Measurements from ENCODE around the gene LZTR1. TPM values are rescaled to one million over a fixed set of nuclear protein-coding genes. Genes with fewer than 3 reads are reported as not detected.

Gene LZTR1
- total RNA-seq, 1 donor from 2014 or later, result 72.8 TPM

DNA sequence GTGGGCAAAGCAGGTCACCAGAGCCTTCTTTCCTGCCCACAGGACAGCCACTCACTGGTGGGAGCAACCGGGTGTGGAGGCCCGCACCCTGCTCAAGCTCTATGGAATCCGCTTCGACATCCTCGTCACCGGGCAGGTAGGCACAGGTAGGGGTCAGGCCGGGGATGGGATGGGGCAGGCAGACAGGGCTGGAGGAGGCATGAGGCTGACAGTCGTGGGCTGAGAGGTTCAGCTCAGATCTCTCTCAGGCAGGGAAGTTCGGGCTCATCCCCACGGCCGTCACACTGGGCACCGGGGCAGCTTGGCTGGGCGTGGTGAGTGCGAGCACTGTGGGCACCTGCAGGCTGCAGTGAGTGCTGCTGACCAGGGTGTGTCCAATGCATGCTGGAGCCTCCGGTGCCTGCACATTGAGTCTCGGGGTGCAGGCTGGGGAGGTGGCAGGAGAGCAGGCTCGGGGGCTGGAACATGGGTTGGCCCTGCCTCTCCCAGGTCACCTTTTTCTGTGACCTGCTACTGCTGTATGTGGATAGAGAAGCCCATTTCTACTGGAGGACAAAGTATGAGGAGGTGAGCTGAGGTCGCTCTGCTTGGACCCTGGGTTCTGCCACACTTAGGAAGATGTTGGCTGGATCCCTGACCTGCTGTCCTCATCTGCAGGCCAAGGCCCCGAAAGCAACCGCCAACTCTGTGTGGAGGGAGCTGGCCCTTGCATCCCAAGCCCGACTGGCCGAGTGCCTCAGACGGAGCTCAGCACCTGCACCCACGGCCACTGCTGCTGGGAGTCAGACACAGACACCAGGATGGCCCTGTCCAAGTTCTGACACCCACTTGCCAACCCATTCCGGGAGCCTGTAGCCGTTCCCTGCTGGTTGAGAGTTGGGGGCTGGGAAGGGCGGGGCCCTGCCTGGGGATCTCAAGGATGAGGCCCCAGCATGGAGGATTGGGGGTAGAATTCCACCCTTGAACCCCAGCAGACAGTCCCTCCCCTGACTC, 44.0 kb downstream of the LZTR1 start:
- TF ChIP-seq, protein P1, sequence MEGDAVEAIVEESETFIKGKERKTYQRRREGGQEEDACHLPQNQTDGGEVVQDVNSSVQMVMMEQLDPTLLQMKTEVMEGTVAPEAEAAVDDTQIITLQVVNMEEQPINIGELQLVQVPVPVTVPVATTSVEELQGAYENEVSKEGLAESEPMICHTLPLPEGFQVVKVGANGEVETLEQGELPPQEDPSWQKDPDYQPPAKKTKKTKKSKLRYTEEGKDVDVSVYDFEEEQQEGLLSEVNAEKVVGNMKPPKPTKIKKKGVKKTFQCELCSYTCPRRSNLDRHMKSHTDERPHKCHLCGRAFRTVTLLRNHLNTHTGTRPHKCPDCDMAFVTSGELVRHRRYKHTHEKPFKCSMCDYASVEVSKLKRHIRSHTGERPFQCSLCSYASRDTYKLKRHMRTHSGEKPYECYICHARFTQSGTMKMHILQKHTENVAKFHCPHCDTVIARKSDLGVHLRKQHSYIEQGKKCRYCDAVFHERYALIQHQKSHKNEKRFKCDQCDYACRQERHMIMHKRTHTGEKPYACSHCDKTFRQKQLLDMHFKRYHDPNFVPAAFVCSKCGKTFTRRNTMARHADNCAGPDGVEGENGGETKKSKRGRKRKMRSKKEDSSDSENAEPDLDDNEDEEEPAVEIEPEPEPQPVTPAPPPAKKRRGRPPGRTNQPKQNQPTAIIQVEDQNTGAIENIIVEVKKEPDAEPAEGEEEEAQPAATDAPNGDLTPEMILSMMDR (IDR thresholded peaks at IDR 0.05), result no peak
- no peaks in the 10 kb centered on the region for H3K4me1 ChIP-seq
- no peak overlapping the region for H3K27ac ChIP-seq
- intact Hi-C loops (cut with DNase I), result no loop called here
- no peaks in the 10 kb centered on the region for H3K36me3 ChIP-seq
- DNase-seq (ENCODE audit: low spot score in 2 of 2), result no peak
- no peaks in the 10 kb centered on the region for H3K27me3 ChIP-seq
- no peaks in the 10 kb centered on the region for H3K9me3 ChIP-seq
- H3K4me3 ChIP-seq, result no peak overlapping the region

DNA sequence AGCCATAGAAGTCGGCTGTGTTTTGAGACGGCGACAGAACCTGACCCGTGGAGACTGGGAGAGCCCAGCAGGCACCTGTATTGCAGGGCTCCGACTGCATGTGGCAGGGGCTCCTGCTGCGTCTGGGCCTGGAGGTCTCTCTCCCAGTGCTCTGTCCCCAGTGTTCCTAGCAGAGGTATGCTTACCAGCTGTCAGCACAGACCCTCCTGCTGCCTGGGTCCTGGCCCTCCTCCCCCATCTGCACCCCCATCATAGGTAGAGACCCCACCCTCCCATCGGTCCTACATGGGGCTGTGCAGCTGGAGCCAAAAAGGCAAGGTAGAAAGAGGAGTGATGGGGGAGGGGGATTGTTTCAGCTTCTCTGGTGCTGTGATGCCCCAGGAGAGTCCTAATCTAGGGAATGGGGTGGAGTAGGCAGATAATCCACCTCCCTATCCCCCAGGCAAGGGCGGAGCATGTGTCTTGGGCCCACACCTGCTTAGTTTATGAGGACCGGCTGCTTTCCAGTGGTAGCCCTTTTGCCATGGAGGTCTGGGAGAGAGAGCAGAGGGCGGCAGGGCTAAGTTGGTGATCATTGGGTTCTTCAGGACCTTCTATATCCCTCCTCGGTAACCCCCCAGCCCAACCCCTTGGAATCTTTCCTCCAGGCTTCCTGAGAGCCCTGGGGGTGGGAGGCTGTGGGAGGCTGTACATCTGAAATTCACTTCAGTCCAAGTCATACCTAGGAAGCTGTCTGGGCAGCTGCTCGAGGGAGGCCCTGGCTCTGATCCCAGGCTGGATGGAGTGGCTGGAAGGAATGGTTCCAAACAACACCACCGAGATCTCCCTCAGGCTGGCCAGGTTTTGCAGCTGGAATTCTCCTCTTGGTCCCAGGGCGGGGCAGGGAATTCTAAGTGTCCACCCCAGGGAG, 44.9 kb downstream of the LZTR1 start:
- H3K4me3 ChIP-seq, result no peak overlapping the region
- no peaks in the 10 kb centered on the region for H3K36me3 ChIP-seq
- no peaks in the 10 kb centered on the region for H3K9me3 ChIP-seq
- intact Hi-C loops (cut with DNase I), result no loop called here
- H3K27ac ChIP-seq, result no peak overlapping the region
- TF ChIP-seq, protein P1 (IDR thresholded peaks at IDR 0.05), result no peak
- no peaks in the 10 kb centered on the region for H3K27me3 ChIP-seq
- H3K4me1 ChIP-seq, result no peaks in the 10 kb centered on the region
- no peak for DNase-seq (ENCODE audit: low spot score in 2 of 2)

DNA sequence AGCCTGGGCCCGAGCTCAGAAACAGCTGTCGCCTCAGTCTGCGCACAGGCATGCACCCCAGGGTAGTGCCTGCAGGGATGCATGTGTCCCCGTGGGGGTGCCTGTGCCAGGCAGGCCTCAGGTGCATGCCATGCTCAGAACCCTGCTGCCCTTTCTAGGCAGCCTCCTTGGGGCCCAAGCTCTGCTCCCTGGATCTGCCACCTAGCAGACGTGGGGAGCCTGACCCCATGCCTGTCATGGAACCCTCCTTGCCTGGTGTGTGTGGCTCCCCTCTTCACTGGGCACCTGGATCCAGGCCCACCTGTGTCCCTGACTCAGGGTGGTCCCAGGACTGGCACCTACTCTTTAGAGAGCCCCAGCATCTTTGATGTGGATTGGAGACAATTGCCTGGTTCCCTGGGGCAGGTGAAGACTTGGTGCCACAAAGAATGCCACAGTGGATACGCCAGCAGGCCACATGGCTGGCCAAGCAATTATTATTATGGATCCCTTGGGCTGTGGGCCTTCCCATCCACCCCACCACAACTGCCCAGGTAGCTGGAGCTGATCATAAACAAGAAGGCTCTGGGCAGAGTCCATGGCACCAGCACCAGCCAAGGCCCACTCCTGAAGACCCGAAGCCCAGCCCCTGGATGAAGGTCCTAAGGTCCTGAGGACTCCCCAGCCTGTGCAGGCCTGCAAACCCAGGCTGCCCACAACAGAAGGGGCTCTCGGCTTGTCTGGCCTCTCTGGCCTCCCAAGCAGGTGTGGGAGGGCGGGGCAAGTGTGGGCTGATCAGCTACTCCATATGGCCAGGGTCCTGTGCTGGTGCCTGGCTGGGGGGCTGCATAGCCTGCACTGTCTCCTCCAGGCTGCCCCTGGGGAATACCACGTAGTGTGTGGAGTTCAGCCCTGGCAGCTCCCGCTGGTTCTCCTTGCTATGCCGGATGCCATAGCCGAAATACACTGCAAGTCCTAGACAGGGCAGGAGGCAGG, 46.5 kb downstream of the LZTR1 start:
- Histone ChIP-seq H3K4me3 (no peak overlapping the region), H3K27me3 (no peaks in the 10 kb centered on the region), H3K27ac (no peak overlapping the region), H3K4me1 (no peaks in the 10 kb centered on the region), H3K36me3 (no peaks in the 10 kb centered on the region), H3K9me3 (no peaks in the 10 kb centered on the region)
- intact Hi-C loops (cut with DNase I), result no loop called here
- TF ChIP-seq, protein P1 (IDR thresholded peaks at IDR 0.05), result no peak
- DNase-seq (ENCODE audit: low spot score in 2 of 2), result no peak

DNA sequence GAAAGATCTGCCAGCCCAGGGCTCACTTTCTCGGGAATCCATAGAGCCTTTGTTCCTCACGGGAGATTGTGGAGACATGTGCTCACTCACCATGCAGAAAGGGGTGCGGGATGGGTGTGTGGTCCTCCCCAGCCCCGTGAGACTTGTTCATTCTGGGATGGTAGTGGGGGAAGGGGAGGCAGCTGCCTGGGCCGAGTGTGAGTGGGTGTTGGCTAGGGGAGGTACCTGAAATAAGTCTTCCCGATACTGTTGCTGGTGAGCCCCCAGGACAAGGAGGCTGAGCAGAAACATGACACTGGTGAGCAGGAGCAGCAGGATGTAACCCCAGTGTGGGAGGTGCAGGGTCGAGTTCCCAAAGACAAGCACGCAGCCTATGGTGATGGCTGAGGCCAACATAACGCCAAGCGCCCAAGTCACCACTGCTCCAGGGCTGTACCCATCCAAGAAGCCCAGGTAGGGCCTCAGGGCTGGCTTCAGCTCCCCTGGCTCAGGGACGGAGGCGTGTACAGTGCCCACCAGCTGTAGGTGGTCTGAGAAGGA, 47.5 kb downstream of the LZTR1 start:
- TF ChIP-seq, protein P1 (IDR thresholded peaks at IDR 0.05), result no peak
- Histone ChIP-seq H3K9me3 (no peaks in the 10 kb centered on the region), H3K27ac (no peak overlapping the region), H3K27me3 (no peaks in the 10 kb centered on the region), H3K4me1 (no peaks in the 10 kb centered on the region), H3K4me3 (no peak overlapping the region), H3K36me3 (no peaks in the 10 kb centered on the region)
- intact Hi-C loops (cut with DNase I), result no loop called here
- no peak for DNase-seq (ENCODE audit: low spot score in 2 of 2)

Data from ascending aorta (tissue), 2 donors.